HG03342 (cell line): ENCODE results near the gene LRCH3.

Source experiments
- ATAC-seq: cut with Tn5 transposase; IDR thresholded peaks from one replicate; pipeline ENCODE4 v1.9.1; 2021; ENCODE audit warnings: mild to moderate bottlenecking, moderate library complexity; ENCODE audit not compliant: unreplicated experiment

Gene LRCH3

DNA sequence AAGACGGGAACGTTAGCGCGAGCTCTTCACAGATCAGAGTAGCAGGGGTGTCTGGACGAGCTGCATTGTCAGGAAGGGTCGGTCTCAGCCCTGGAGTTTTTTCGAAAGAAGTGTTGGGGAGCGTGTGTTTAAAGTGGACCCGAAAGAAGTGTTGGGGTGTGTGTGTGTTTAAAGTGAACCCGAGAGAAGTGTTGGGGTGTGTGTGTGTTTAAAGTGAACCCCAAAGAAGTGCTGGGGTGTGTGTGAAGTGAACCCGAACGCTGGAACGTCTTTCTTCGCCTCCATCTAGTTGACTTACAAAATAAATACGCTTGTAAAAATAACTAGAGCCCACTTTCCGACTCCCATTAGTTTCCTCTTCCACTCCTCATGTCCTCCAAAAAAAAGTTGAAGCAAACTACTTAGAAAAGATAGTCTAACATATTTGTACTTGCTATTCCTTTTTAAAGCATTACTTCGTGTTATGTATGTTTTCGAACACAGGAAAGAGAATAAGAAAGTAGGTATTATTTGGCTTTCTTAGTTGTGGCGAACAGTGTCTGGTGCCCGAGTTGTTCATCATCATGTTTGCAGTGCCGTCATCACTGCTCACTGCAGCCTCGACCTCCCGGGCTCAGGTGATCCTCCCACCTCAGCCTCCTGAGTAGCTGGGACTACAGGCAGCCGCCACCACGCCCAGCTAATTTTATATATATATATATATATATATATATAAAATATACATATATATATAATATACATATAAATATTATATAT is 1.0 kb downstream of the LRCH3 start:
- peak; percentile 25 for ATAC-seq

DNA sequence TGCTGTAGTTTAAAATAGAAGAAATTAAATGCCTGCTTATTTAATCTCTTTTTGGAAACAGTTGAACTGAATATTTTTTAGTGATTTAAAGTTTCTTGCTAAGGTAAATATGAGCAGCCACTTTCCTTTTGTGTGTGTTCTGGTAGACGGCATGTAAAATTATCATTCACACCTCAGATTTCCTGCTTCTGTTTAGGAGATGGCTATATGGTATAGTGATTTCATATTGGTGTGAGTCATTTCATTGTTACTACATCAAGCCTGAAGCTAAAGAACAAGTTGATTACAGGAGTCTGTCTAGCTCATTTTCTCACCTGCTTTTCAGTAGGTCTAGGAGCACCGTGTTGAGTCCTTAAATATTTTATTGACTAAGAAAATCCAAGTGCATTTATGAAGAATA is 2.2 kb downstream of the LRCH3 start:
- ATAC-seq: no peak

DNA sequence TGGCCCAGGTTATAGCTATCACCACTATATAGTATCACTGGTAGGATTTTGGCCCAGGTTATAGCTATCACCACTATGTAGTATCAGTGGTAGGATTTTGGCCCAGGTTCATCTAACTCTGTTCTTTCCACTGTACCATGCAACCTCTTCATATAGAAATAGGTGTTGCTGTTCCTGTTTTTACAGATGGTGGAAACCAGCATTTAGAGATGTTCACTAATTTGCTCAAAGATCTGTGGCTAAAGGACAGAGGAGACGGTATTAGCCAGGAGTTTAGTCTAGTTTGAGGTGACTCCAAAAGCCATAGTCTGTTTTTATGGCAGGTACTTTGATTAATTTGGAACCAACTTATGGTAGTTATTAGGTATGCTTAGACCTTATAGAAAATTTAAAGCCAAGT is 3.1 kb downstream of the LRCH3 start:
- ATAC-seq: no peak

DNA sequence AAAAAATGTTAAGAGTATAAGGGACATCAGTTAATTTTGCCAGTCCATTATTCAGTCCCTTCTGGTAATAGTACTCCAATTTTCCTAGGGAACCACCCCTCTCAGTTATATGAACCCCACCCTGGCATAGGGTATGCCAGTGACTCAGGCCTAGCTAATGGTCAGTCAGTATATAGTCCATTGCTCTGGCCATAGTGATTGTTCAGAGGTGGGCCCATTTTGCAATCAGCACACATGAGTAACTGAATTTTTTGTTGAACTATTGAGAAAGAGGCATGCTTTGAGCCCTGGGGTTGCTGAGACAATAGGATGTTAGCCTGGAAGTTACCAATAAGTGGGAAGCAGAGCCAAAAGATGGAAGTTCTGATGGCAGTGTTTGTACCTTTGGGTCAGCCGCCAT is 4.1 kb downstream of the LRCH3 start:
- ATAC-seq: no peak

DNA sequence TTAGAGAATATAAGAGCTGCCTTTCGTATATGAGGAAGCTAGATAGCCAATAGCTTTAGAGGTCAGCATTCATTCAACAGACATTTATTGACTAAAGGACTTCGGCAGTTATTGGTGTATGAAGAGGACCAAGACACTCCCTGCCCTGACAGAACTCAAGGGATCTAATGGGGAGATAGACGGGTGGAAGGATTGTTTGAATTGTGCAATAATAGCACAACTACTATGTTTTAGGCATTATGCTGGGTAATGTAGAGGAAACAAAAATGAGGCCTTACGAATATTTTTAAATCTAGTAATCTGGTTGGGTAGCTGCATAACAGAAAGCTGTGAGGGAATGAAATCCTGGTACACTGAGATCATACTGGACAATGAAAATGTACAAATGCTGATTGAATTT is 5.0 kb downstream of the LRCH3 start:
- no peak for ATAC-seq

DNA sequence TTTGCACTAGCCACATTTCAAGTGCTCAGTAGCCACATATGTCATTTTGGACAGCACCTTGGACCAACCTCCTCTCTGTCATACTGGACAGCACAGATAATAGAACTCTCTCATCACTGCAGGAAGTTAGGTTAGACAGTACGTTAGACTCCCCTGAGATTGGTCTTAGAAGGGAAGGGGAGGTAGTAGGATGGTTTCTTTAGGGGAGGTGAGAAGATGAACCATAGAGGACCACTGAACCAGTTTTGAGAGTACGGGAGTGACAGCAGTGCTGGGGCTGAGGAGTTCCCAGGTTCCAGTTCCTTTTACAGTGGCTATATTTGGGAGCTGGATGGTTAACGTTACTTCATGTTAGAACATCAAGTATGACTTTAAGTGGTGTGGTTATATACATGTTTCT is 7.8 kb downstream of the LRCH3 start:
- peak; percentile 53 for ATAC-seq

DNA sequence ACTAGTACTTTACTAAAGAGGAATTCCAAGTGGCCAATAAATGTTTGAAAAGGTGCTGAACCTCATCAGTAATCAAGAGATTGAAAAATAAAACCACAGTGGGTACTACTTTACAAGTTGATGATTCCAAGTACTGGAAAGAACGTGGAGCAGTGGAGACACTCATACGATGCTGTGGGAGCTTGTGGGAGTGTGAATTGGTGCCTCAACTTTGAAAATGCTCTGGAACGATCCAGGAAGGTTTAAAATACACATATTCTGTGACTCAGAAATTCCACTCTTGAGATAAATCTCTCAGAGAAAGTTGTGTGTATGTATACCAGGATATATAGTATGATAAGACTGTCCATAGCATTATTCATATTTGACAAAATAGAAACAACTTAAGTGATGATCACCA is 9.3 kb downstream of the LRCH3 start:
- no peak for ATAC-seq

DNA sequence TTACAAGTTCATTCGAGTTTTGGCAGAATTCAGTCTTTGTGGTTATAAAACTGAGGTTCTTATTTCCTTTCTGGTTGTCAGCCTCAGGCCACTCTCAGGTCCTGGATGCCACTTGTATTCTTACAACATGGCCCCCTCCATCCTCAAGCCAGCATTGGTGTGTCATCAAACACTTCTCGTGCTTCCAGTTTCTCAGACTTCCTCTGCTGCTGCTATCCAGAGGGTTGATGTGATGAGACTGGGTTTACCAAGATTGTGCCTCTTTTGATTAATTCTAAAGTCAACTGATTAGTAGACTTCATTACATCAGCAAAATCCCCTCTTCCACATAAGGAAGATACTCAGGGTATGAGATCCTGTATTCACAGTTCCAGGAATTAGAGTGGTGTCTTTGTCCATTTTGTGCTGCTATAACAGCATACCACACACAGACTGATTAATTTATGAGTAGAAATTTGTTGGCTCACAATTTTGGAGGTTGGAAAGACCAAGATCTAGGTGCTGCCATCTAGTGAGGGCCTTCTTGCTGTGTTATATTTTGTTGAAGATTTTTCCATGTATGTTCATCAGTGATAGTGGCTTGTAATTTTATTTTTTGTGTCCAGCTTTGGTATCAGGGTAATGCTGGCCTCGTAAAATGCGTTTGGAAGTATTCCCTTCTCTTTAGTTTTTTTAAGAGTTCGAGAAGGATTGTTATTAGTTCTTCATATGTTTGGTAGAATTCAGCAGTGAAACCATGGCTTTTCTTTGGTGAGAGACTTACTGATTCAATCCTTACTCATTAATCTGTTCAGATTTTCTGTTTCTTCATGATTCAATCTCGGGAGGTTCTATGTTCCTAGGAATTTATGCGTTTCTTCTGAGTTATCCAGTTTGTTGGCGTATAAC is 11.1 kb downstream of the LRCH3 start:
- ATAC-seq: no peak

DNA sequence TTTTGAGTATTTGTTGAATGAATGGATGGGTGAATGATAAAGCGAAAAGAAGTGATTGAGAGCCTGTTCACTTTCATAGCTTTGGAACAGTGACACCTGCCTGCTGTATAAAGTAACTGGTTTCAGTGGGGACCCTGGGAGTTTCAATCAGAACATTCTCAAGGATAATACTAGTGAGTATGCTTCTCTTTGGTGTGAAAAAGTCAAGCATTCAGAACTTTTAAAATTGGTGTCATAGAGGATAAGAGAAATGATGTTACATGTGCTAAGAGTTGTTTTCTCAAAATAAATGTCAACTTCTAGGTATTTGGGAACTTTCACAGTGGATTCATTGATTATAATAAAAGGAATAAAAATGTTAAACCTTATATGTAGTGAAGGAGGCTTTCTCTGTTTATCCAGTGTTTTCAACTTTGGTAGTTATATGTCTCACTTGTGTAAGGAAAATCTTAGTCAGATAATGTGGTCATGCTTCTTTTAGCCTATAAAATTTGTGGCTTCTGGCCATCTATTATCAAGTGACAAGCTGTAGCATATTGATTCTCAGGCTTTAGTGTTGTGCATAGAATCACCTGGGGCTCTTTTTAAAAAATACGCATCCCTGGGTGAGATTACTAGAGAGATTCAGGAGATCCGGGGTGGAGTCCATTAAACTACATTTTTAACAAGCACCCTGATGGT is 11.9 kb downstream of the LRCH3 start:
- ATAC-seq: no peak

DNA sequence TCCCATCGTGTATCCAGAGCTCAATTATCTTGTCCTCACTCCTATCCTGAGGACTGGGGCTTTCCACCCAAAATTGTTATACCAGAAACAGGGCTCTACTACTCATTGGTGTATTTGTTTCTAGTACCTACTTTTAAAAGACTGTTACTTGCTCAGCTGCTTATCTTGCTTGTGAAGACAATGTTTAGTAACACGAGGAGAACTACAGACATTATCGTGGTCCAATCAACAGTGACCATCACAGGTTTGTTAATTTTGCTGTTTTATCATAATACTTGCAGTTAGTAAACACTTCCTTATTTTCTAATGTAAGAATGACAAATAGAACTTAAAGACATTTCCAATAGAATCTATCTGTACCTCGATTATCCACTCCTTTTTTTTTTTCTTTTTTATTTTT is 13.5 kb downstream of the LRCH3 start:
- ATAC-seq: no peak

DNA sequence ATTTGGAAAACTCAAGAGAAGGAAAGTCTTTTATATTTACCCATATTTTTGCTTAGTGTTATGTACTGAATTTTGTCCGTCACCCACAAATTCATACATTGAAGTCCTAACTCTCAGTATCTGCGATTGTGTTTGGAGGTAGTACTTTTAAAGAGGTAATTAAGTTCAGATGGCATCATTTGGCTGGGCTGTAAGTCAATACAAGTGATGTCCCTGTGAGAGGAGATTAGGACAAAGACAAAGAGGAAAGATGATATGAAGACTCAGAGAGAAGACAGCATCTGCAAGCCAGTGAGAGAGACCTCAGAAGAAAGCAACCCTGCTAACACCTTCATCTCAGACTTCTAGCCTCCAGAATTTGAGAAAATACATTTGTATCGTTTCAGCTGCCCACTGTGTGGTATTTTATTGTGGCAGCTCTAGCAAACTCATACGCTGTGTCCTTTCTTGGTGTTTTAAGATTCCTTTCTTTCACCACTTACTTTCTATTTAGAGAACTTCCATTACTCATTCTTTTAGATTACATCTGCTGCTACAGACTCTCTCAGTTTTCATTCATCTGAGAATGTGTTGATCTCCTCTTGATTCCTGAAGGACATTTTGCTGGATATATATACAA is 17.0 kb downstream of the LRCH3 start:
- no peak for ATAC-seq

DNA sequence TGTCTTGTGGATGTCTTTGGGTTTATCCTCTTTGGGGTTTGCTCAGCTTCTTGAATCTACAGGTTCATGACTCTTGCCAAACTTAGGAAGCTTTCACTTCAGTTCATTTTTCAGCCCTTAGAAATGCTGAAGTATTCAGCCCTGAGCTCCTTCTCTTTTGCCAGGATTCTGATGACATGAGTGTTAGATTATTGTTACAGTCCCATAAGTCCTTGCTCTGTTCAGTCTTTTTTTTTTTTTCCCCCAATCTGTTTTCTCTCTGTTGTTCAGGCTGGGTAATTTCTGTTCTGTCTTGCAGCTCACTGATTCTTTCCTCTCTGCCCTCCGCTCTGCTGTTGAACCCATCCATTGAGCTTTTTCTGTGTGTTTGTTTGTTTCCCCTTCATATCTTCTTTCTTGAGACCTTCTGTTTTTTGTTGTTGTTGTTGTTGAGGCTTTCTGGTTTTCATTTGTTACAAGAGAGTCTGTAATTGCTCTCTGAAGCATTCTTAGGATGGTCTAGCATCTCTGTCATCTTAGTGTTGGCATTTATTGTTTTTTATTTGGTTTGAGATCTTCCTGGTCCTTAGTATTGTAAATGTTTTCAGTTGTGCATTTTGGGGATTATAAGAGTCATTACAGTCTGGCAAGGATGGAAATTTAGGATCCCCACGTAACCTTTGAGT is 18.4 kb downstream of the LRCH3 start:
- no peak for ATAC-seq

DNA sequence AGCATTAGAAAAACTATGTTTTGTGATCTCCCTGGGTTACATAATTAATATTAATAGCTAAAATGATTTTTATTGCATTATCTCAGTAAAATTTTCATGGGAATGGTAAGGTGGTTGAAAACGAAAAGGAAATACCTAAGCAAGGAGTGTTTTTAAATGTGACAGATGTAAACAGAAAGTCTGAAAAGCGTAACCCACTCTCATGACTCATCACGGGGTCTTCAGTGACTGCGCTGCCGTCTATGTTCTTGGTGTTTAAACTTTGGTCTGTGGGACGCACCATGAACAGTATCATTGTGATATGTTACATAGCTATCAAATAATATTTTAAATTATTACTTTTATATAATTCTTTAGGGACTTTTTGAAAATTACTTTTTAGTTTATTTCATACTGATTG is 19.8 kb downstream of the LRCH3 start:
- ATAC-seq: no peak

DNA sequence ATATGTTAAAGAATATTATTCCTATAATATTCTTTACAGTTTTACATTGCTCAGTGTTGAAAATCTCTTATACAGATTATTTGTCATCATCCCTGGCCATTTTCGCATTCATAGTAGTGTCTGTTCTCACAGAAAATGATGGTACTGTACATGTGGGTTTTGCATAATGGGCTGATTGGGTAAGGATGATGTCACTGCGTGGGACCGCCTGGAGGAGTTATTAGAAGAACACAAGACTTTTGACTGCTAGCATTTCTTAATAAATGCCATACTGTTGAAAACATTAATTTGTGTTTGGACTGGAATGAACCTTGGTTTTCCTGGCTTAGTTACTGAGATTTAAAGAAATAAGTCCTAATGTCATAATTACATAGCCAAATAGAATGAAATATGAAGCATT is 20.3 kb downstream of the LRCH3 start:
- ATAC-seq: no peak

DNA sequence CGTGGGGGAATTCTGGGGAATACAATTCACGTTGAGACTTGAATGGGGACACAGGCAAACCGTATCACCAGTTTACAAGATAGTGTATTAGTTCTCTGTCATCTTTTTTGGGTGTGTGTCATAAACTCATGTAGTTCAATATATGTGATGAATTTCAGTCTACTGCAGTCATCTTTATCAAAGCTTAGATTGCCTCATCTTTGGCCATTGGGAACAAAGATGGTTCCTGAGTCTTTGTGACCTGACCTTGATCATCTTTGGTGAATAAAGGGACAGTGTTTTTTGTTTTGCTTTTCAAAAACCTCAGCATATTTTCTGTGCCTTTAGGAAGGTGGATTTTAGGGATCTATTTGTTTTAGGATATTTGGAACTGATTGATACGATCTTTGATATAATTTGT is 23.3 kb downstream of the LRCH3 start:
- no peak for ATAC-seq

DNA sequence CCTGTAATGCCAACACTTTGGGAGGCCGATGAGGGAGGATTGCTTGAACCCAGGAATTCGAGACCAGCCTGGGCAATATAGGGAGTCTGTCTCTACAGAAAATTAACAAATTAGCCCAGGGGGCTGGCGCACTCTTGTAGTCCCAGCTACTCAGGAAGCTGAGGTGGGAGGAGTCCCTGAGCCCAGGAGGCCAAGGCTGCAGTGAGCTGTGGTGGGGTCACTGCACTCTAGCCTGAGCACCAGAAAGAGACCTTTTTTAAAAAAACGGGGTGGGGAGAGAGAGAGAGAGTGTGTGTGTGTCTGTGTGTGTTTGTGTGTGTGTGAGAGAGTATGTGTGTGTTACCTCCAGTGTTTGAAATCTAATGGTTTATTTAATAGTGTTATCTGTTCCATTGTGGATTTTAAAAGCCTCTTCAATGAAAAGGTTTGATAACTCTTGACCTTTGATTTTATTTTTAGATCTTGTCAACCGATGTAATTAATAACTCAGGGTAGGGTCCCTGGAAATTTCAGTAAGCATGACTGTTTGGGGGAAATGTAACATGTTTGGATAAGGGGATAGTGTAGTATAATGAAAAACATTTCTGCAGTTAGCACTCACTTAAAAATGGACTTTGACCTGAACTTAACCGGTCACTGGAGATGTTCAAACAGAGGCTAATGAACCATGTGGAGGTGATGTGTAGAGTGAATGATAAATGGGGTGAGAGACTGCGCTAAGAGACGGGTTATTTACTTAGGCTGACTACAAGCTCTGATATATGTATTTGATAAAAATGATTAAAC is 29.7 kb downstream of the LRCH3 start:
- no peak for ATAC-seq

DNA sequence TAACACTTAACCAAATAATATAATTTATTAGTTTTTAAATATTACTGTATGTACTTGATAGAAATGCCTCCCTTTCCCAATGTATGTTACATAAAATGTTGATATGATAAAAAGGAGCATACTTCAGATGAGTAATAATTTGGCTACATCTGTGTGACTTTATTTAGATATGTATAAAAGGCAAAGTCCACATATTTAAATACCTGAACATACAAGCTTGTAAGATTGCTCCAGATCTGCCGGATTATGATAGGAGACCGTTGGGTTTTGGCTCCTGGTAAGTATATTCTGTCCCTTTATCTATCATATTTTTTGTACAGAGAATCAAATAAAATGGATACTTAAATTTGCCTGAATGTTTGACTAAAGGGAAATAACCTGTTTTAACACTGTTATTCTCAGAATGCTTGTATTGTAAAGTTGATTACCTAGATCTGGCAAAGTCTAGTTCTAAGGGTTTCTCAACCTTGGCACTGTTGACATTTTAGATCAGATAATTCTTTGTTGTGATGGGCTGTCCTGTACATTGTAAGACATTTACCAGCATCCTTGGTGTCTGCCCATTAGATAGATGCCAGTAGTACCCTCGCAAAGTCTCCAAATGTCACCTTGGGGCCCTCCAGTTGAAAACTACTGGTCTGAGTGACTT is 38.5 kb downstream of the LRCH3 start:
- no peak for ATAC-seq

DNA sequence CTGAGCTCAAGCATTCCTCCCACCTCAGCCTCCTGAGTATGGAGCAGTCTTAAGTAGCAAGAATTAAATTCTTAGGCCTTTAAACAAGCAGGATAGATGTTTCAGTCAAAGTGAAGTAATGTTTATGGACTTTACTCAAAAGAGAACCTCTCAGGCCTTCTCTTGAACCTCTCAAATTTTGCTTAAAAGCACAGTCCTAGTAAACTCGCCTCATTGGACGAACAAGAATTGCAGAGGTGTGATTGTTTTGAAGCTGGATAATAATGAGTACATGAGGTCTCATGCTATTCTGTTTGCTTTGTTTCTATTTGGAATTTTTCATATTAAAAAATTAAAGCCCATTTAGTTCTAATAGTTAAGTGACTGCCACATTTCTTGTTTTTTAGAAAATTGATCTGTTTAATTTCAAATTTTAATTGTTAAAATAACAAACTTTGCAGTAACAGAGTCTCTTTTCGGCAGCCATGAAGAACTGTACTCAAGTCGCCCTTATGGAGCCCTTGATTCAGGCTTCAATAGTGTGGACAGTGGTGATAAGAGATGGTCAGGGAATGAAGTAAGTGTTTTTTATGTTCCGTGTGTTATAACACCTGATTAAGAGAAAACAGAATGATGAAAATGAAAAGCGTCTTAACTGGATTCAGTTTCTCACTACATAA is 39.4 kb downstream of the LRCH3 start:
- ATAC-seq: no peak

DNA sequence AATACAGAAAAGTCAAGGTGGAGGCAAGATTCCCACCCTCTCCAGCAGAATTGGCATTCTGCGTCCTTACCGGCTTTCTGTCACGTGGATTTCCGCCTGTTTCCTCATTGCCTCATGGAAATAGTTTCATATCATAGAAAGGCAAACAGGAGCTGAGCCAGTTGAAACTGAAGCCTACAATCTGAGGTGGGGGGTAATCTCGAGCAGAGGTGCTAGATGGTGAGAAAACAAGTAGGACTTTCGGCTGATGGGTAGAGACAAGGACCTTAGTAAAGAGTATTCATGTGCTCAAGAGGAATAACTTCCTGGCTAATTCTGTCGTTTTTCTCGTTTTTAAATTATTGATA is 39.9 kb downstream of the LRCH3 start:
- ATAC-seq: no peak
